GM21528 (cell line): ENCODE data around the gene KCNC1.

Source experiments
- ATAC-seq: cut with Tn5 transposase; IDR thresholded peaks from one replicate; pipeline ENCODE4 v1.9.1; 2021; ENCODE audit warnings: mild to moderate bottlenecking, moderate library complexity; ENCODE audit not compliant: unreplicated experiment, low FRiP score

KCNC1 gene

DNA sequence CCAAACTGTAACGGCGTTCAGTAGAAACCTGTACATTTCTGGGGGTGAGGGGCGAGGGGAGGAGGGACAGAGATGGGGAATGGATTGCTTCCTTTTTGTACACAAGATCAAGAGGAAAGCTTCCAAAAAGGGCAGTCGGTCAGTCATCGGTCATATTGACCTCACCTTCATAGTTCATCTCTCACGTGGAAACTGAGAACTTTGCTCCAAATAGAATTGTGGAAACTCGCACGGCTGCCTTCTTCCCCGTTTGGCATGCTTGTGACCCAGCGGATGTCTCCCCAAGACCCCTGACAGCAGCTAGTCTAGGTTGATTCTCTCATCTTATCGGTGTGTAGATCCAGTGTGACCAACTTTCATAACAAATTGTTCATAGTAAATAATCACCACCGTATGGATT lies 47.6 kb downstream of the KCNC1 start:
- ATAC-seq, result no peak

DNA sequence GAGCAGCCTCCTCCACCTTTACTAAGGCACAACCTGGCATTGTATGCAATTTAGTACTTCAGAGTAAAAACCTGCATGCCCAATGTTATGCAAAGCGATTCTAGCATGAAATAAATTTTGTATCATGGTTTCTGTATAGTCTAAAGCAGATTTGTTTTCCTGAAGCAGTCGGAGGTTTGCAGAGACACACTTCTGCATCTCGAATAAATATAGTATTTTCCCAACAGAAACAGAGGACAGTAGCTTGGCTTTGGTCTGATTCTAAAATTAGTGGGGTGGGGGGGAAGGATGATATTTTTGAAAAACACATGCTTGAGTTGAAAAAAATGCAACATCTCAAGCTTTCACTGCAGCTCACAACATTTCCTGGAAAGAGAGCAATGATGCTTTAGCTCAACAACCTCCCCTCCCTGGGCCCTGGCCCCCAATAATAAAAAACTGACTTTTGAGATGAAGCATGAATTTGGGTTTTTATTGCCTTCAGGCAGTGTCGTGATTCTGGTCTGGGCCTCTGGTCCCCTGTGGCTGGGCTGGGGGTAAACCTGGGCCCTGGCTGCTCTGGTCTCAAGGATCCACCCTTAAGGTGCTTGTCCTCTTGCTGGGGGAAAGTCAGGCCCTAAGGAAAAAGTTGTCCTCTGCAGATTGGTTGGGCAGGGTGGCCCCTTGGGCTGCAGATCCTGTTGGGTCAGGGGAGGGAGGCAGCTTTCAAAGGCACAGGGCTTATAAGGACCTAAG lies 48.2 kb downstream of the KCNC1 start:
- ATAC-seq, result no peak

DNA sequence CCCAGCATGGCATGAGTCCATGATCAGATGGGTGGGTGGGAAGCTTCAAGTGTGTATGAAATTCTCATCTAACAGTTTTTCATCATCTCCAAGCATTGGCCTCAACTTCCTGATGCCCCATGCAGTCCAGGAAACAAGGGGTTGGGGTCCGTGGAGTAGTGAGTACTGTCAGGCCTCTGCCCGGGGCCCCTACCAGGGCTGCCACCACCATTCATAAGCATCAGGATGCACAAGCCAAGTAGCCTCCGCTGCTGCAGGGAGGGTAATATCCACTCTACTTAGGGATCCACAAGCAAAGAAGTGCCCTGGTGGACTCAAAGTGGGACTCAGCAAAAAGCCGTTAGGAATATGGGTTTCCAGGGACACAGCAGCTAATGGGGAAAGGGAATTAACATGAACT lies 49.3 kb downstream of the KCNC1 start:
- no peak for ATAC-seq

DNA sequence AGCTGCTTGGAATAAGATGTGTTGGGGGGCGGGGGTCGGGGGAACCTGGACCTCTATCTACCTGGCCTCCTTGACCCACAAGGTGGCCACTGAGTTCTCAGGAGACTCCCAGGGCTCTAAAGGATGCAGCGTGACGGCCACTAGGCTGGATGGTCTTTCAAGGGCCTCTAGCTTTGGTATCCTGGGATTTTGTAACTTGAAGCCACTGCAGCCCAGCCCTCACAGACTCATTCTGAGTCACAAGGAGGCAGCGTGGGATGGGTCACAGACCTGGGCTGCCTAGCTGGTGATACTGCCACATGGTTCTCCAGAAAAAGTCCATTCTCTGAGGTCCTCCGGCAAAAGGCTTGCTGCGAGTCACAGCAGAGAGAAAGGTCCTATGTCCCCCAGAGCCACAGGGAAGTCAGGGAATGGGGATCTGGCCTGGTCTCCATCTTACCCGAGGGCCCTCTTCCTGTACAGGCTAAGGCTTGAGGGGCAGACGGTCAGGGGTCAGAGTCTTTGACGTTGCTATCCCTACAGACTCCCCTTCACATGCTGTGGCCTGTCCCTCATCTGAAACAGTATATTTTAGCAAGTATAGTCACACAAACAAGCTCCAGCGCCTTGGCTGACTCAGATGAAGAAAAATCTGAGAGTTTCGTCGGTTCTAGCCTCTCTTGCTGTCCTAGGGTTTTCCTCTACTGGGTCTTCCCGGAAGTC lies 52.4 kb downstream of the KCNC1 start:
- no peak for ATAC-seq

DNA sequence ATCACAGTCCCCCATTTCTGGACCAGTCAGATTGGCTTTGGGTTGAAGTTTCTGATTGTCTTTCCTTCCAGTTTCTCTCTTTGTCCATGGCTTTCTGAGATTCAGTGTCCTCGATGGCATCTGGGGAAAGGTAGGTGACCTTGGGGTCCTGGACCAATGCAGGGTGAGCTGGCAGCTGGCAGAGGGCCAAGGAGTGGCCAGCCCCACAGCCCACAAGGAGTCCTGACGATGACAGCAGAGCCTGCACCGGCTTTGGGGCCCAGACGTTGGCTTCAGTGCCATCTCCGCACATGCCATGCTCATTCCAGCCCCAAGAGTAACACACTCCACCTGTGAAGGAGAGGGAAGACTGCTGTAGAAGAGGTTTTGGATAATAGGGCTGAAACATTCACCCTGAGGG lies 53.5 kb downstream of the KCNC1 start:
- ATAC-seq, result no peak

DNA sequence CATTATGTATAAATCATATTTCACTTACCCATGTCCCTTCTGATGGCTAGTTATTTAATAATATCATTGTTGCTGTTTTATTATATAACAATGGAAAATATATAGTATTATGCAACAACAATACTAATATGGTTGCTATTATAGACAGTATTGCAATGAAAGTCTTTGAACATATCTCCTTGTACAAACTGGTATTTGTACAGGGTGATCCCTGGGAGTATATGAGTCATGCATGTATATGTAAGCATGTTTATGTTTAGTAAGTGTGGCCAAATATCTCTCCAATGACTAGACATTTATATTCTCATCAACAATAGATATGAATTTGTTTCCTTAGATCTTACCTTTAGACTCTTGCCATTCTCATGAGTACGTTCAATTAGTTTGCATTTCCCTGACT lies 55.9 kb downstream of the KCNC1 start:
- no peak for ATAC-seq

DNA sequence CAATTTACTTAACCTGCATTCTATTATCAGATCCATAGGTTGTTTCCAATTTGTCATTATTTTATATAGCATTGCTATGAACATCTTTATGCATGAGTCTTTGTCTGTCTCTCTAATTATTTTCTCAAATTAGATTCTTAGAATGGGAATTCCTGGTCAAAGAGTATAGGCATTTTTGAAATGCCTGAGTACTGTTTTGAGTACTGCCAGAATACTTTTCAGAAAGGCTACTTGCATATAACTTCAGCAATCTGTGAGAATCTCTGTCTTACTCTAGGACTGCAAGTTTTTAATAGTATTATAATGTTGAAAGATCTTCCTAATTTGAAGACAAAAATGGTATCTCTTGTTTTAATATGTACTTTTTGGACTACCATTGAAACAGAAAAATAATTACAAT lies 56.6 kb downstream of the KCNC1 start:
- ATAC-seq, result no peak

DNA sequence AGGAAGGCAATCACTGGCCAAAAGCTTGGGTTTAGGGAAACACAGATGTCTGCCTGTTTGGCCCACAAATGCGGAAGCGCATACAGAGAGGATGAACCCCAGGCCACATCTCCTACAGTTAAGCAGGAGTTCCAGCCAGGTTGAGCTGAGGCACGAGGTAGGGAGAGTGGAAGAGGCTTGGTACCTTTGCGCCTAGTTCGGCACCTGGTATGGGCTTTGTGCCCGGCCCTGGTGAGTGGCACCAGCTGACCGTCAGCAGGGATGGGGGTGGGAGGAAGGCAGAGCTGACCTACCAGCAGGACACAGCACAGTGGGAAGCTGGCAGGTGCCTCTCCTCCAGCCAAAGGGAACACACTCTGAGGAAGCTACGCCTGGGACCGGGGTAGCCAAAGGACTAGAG lies 57.6 kb downstream of the KCNC1 start:
- ATAC-seq, result no peak

DNA sequence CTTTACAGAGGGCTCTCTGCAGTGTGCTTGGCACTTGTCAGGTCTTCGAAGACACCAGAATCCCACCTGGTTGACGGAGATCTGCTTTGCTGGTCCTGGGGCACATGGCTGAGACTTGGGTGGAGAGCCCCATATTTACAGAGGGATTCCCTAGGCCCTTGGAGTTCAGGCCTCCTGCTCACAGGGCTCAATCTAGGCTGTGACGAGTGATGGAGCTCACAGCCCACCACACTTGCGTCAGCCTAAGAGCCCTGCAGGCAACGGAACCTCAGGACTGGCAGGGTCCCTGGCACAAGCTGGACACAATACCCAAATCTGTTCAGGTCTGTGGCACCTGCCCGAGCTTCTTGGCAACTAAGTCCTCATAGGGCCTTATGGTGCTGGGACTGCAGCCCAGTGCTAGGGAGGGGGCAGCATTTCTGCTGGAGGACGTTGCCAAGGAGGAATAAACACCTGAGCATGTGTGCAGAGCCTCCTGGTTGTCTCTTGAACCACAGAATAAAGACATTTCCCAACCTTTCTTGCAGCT lies 59.1 kb downstream of the KCNC1 start:
- ATAC-seq, result no peak

DNA sequence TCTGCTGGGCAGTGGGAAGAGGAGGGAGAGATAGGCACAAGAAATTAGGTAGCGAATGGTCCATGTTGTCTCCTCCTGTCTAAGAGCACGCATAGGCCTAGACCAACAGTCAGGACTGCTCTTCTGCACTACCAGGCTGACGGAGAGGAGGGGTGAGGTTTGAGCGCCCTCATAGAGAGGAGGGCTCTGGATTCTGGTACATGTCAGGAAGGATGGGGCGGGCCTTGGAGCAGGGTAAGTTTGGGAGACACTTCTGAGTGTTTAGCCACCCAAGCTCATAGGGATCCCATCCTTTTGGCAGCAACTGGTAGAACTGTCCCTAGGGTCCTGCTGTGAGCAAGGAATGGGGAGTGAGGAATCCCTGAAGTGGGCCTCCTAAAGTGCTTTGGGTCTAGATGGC lies 60.4 kb downstream of the KCNC1 start:
- no peak for ATAC-seq

DNA sequence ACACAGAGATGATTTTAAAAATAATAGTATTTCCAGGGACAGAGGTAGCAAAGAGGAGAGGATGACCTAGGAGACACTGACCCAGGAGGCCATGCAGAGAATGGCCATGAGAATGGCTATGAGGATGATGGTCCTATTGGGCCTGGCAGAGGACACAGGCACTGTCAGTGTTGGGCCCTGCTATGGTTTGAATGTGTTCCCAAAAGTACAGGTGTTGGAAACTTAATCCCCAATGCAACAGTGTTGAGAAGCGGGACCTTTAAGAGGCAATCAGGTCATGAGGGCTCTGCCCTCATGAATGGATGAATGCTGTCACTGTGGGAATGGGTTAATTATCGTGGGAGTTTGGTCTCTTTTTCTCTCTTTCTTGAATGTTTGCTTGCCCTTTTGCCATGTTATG lies 61.6 kb downstream of the KCNC1 start:
- no peak for ATAC-seq

DNA sequence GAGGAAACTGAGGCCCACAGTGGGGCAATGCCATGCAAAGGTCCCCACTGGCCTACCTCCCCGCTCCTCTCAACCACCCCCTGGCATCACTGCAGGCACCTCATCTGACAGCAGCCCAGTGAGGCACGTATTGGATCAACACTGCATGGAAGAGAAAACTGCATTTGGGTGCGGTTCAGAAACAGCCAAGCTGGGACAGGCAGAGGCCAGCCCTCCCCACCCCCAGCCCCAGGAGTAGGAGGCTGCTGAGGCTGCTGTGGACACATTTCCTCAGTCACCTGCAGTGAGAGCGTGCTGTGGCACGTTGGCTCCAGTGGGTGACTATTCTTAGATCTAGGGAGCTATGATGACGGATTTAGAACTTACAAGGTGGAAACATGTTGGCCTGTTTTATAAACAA lies 63.7 kb downstream of the KCNC1 start:
- ATAC-seq, result no peak

DNA sequence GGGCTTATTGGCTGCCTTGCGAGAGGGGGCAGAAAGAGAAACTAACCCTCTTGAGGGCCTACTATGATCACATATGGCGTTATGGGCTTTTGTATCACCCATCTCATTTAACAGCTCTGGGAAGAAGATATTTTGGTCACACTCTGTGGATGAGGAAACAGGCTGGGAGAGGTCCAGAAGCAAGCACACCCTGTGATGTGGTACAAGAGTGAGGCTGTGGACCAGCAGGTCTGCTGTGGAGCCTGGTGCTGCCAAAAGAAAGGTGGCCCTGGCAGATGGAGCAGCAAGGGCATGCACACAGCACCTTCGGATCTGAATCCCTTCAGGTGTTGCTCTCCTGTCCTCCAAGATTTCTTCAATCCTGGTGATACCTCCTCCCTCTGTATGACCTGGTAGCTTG lies 64.1 kb downstream of the KCNC1 start:
- no peak for ATAC-seq

DNA sequence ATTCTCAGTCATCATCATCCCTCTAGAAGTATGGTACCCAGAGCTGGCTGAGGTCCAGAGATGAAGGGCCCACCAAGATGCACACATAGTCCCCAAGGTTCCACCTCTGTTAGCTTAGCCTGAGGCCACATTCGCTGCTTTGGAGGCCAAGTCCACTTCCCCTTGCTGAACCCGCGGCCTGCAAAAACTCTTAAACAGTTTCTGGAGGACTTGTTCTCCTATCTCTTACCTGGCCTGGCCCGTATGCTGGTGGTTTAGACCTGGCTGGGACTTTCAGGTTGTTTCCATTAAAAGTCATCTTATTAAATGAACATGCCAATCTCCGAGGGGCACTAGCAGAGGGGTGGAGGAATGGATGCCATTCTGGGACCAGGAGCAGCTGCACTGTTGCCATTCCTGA lies 64.6 kb downstream of the KCNC1 start:
- ATAC-seq, result no peak

DNA sequence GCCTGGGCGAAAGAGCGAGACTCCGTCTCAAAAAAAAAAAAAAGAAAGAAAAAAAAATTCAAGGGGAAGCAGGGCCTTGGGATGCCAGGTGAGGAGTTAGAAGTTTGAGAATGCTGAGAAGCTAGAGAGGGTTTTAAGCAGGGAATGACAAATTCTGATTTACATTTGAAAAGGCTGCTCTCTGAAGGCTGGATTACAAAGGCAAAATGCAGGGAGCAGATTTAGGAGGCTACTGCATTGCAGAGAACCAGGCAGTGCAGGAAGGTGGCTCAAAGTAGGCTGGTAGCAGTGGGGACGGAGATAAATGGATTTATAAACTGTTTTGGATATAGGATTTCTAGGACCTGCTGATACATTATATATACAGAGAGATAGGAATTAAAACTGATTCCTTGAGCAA lies 66.6 kb downstream of the KCNC1 start:
- no peak for ATAC-seq

DNA sequence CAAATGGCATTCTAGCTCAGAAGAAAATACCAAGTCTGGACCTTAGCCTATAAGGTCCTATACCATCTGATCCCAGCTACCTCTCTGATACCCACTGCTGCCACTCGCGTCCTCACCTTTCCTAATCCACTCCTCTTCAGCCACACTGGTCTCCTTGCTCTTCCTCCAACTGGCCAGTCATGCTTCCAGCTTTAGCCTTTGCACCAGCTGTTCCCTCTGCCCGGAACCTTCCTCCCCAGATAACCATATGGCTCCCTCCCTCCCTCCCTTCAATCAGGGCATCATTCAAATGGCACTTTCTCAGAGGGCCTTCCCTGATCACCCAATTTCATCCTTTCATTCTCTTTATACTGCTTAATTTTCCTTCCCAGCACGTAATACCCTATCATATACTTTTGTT lies 67.9 kb downstream of the KCNC1 start:
- no peak for ATAC-seq

DNA sequence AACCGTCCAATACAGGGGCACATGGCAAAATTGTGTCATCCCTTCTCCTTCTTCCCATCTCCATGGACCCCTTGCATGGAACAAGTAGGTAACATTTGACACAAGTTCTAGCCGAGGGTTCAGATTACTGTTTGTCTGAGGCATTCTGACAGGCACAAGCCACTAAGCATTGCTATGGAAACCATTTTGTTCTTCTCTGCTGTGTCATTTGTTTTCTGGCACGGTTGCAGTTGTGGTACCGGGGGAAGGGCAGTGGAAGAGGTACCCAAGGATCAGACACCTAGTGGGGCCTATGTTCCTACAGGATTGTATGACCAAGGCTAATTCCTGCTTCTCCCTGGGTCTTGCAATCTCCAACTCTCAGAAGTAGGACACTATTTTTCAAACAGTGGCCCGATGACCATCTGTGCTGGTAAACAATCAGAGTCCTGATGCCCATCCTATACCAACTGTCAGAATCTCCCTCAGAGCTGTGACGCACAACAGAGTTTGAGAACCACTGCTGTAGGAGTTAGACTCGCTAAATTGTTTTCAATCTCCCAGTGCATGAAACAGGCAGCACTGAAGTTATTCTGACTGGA lies 69.3 kb downstream of the KCNC1 start:
- no peak for ATAC-seq

DNA sequence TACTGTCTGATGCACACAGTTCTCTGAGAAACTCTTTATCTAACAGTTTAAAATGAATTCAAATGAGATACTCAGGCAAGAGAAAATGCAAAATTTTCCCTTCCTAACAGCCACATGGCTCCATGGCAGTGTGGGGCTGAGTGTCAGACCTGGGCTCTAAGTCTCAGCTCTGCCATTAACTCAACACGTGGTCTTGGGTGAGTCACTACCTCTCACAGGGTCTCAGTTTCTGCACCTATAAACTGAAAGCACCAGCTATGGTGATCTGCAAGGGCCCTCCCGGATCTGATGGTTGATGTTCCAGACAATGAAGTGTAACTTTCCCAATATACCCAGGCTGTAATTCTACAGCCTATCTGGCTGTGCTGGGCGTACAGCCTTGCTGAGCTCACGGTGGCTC lies 70.5 kb downstream of the KCNC1 start:
- no peak for ATAC-seq

DNA sequence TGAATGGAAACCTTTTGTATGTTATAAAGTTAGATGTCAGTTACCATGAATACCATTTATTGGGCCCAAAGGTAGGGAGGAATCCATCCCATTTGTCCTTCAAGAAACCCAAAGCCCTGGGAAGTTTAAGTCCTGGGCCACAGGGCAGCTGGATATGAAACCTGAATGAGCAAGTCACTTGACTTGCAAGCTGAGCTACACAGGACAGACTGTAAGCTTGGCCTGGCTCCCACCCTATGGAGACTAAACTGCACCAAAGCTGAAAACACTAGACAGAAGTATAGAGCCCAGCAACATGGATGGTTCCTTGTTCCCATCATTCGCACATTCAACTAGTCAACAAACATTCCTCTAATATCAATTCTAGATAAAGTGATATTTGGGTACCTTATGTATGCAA lies 71.3 kb downstream of the KCNC1 start:
- no peak for ATAC-seq

DNA sequence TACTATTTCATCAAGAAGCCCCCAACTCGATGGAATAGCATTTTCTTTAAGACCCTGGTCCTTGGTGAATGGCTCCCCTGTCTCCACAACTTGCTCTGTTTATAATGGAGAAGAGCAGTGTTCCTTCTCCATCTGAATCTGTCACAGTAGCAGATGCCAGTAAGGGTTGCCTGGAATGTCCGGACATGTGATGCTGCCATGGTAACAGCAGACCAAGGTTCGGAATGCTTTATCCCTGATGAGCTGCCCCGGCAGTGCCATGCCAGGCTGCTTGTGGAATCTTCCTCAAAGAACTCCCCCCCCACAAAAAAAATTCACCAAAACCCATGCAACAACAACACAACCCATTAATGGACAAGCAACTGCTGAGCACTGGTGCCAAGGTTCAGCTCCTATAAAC lies 72.5 kb downstream of the KCNC1 start:
- ATAC-seq, result no peak

DNA sequence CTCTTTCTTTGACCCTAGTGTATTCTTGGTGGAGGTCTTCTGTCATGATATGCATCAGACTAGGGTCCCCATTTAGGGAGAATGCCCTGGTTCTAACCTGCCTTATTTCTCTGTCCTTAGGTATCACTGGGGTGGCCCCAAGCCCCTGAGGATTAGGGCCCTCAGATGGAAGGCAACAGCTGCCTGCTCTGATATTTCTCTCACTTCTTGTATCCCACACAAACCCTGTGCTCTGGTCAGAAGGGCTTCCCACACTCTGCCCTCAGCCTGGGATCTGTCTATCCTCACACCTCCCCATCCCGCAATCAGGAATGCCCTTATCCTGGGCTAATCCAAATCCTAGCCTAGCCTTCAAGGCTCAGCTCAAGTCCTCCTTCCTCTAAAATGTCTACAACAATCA lies 75.5 kb downstream of the KCNC1 start:
- ATAC-seq, result no peak

DNA sequence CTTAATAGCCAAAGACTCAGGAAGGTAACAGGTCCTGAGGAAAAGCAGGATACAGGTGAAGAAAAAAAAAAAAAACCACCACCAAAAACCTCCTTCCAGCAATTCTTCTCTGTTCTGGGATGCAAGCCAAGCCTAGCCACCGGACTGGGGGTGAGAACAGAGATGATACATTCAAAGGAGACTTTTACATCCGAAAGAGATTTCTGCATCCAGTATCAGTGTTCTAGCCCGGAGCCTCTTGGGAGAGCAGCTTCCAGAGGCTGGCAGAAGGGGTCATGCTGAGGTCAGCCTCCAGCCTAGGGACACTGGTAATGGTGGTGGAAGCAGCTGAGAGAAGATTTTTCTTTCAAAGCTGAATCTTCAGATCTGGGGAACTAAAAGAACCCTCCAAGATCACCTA lies 76.2 kb downstream of the KCNC1 start:
- no peak for ATAC-seq
